ENCODE data around the gene MYH7B. TPM values are rescaled to one million over a fixed set of nuclear protein-coding genes. Genes with fewer than 3 reads are reported as not detected.

Gene MYH7B
- total RNA-seq, 1 donor from 2014 or later = 0.17 TPM

- intact Hi-C loops (cut with micrococcal nuclease) = no loop called here
Observed at GRCh38 chr20:34974246-34974645, 18.6 kb downstream of the MYH7B start.

GRCh38 chr20:34976286-34976685 lies 20.6 kb downstream of the MYH7B start:
- intact Hi-C loops (cut with micrococcal nuclease) = no loop called here

- intact Hi-C loops (cut with micrococcal nuclease) = no loop called here
Observed at GRCh38 chr20:34977365-34978091, 21.9 kb downstream of the MYH7B start.

- intact Hi-C loops (cut with micrococcal nuclease) = no loop called here
Observed at GRCh38 chr20:34978092-34978744, 22.6 kb downstream of the MYH7B start.

- intact Hi-C loops (cut with micrococcal nuclease) = no loop called here
Observed at GRCh38 chr20:34979366-34980153, 23.9 kb downstream of the MYH7B start.

GRCh38 chr20:34980543-34981233 lies 25.0 kb downstream of the MYH7B start:
- intact Hi-C loops (cut with micrococcal nuclease) = no loop called here

GRCh38 chr20:34982270-34983088 lies 26.8 kb downstream of the MYH7B start:
- intact Hi-C loops (cut with micrococcal nuclease) = no loop called here

GRCh38 chr20:34983089-34983820 lies 27.6 kb downstream of the MYH7B start:
- intact Hi-C loops (cut with micrococcal nuclease) = no loop called here

- intact Hi-C loops (cut with micrococcal nuclease) = no loop called here
Observed at GRCh38 chr20:34983995-34984735, 28.5 kb downstream of the MYH7B start.

- intact Hi-C loops (cut with micrococcal nuclease) = no loop called here
Observed at GRCh38 chr20:34984756-34985261, 29.1 kb downstream of the MYH7B start.

- intact Hi-C loops (cut with micrococcal nuclease) = no loop called here
Observed at GRCh38 chr20:34985461-34986310, 30.0 kb downstream of the MYH7B start.

GRCh38 chr20:34986311-34987287 lies 30.9 kb downstream of the MYH7B start:
- intact Hi-C loops (cut with micrococcal nuclease) = no loop called here

GRCh38 chr20:34987288-34988190 lies 31.9 kb downstream of the MYH7B start:
- intact Hi-C loops (cut with micrococcal nuclease) = no loop called here

- intact Hi-C loops (cut with micrococcal nuclease) = no loop called here
Observed at GRCh38 chr20:34988191-34988540, 32.5 kb downstream of the MYH7B start.

- intact Hi-C loops (cut with micrococcal nuclease) = no loop called here
Observed at GRCh38 chr20:34989118-34989517, 33.5 kb downstream of the MYH7B start.

GRCh38 chr20:34989670-34990069 lies 34.0 kb downstream of the MYH7B start:
- intact Hi-C loops (cut with micrococcal nuclease) = no loop called here
